AG20443 (cell line): Measurements from ENCODE around the gene C5orf34.
"Not testable (repeated sequence)": the region's sequence is repeated elsewhere in the genome, so short reads cannot be mapped to it uniquely, and the experiment has no call there.

Experiments used
- DNase-seq: peaks from one replicate; pipeline ENCODE4 v3.0.0; 2012; ENCODE audit warnings: low spot score, mixed read lengths

The C5orf34 gene

GRCh38 chr5:43515678-43516048 is 715 bp upstream of the C5orf34 start:
- no peak for DNase-seq

GRCh38 chr5:43514471-43514815 is 505 bp downstream of the C5orf34 start:
- DNase-seq: peak; percentile 73

- DNase-seq: no peak
Observed at GRCh38 chr5:43514025-43514424, 923 bp downstream of the C5orf34 start.

DNA sequence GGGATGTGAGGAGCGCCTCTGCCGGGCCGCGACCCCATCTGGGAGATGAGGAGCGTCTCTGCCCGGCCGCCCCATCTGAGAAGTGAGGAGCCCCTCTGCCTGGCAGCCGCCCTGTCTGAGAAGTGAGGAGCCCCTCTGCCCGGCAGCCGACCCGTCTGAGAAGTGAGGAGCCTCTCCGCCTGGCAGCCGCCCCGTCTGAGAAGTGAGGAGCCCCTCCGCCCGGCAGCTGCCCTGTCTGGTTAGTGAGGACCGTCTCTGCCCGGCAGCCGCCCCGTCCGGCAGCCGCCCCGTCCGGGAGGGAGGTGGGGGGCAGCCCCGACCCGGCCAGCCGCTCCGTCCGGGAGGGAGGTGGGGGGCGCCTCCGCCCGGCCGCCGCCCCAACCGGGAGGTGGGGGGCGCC is 3.9 kb downstream of the C5orf34 start:
- DNase-seq: not testable (repeated sequence)

GRCh38 chr5:43498581-43498980 is 16.4 kb downstream of the C5orf34 start:
- DNase-seq: no peak

DNA sequence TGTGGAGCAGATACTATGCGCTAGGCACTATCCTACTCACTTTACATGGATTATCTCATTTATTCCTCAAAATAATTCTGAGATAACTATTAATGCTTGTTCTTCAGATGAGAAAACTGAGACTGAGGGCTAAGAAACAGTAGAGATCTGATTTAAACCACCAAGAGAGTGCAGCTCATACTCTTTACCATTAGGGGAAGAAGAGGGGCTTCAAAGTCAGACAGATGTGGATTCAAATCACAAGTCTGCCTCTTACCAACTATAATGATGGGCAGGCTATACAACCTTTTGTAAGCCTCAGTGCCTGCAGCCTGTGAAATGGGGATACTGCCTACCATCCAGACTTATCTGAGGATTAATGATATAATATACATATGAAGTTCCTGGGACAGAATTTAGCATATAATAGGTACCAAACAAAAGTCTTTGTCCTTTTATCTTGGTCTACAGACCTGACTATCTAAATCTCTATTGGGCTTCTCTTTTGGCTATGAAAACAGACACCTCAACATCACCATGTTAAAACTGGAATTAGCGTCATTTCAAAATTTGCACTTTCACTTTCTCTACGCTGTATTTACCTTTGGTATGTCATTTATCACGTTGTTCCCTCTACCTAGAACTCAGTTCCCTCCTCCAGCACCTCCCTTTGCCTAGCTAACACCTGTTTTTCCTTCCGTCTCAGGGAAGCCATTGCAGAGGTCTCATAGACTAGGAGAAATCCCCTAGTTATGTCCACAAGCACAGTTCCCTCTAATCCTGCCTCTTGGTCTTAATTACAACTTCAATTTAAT is 17.4 kb downstream of the C5orf34 start:
- DNase-seq: no peak

GRCh38 chr5:43491326-43491725 is 23.6 kb downstream of the C5orf34 start:
- DNase-seq: no peak

DNA sequence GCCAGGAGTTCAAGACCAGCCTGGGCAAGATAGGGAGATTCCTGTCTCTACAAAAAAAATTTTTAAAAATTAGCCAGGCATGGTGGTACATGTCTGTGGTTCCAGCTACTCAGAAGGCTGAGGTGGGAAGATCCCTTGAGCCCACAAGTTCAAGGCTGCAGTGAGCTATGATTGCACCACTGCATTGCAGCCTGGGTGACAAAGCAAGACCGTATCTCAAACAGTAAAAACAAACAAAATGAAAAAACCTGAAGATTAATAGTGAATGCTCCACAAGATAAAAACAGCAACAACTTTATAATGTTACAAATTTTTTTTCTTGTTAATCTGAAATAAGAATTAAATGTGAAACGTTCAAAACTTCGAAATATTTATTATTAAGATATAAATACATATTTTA is 28.6 kb downstream of the C5orf34 start:
- DNase-seq: no peak

DNA sequence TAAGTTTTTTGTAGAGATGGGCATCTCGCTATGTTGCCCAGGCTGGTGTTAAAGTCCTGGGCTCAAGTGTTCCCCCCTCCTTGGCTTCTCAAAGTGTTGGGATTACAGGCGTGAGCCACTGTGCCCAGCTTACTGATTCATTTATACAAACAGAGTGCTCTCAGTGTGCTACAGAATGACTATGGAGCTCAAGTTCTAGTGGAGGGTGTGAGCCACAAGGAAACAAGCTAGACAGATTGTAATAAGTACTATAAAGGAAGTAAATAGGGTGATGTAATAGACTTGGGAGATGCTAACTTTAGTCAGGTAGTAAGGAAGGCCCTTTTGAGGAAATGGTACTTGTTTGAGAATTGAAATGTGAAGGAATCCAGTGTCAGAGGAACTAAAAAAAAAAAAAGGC is 29.5 kb downstream of the C5orf34 start:
- no peak for DNase-seq

DNA sequence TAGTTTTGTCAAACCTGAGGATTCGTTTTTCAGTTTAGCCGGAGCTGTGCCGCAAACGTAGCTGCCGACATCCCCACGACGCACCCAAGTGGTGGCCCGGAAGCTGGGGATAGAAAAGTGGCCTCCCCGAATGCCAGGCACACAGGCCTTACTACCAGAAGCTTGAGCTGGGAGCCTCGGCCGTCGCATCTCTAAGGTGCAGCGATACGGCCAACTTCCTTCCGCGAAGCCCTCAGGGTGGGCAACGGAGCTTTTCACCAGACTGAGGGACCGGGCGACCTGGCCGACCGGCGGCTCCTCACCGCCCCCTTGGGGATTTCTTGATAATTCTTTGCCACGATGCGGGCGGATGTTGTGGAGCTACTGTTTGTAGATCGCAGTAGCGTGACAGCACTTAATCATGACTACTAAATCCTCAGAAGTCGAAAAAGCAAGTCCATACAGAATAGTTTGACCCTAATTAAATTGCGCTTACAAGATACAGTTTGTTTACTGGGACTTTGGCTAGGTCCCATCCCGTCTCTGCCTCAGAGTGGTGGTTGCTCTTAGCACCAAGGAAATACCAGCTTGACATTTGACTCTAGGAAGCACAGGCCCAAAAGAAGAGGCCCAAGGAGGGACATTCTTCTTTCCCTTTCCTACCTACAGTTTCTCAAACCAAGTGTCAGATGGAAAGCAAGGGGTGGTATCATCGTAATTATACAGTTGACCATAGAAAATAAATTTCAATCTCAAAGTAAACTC is 30.7 kb downstream of the C5orf34 start:
- DNase-seq: peak; percentile 91

GRCh38 chr5:43483298-43484105 is 31.4 kb downstream of the C5orf34 start, which contains the start of gene TMEM267:
Gene TMEM267 (minus strand): TSS chr5:43483865. CDS start chr5:43453969, 29,896 bp downstream.
- DNase-seq: peak; percentile 94

- DNase-seq: peak; percentile 36
Observed at GRCh38 chr5:43482490-43483297, 32.3 kb downstream of the C5orf34 start.

DNA sequence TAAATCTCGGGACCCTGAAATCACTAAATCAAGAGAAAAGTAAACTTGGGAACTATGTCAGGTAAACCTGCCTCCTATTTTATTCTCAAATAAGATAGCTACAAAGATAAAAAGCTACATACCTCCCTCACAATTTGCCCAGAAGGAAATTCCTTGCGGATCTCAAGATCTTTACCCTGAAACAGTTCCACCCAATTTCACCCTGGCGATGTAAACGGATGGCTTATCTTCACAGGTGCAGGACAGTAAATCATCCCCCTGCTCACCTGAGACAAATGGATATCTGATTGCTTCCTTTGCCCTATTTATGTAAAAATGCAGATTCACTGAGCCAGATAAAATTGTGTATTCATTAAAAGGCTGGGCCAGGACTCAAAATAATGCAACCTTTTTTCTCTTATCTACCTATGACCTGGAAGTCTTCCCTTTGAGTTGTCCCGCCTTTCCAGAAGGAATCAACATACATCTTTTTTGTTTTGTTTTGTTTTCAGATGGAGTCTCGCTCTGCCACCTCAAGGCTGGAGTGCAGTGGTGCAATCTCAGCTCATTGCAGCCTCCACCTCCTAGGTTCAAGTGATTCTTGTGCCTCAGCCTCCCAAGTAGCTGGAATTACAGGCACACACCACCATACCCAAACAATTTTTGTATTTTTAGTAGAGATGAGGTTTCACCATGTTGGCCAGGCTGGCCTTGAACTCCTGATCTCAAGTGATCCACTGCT is 45.1 kb downstream of the C5orf34 start:
- no peak for DNase-seq

DNA sequence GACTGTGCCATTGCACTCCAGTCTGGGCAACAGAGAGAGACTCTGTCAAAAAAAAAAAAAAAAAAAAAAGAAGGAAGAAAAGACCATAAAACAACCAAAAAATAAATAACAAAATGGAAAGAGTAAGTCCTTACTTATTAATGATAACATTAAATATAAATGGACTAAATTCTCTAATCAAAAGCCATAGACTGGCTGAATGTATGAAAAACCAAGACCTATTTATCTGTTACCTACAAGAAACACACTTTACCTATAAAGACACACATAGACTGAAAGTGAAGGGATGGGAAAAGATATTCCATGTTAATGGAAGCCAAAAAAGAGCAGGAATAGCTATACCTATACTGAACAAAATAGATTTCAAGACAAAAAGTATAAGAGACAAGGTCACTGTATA is 47.8 kb downstream of the C5orf34 start:
- DNase-seq: no peak

- DNase-seq: not testable (repeated sequence)
Observed at GRCh38 chr5:43465455-43465854, 49.5 kb downstream of the C5orf34 start.

DNA sequence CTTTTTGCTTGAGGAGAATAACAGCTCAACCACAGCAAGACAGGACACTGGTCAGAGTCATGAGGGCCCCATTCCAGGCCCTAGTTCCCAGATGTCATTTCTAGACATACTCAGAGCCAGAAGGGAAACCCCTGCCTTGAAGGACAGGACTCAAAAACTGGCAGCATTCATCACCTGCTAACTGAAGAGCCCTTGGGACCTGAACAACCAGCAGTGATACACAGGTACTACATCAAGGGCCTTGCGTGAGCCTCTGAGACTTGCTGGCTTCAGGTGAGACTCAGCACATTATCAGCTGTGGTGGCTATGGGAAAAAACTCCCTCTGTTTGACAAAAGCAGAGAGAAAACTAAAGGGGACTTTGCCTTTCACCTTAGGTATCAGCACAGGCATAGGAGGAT is 53.9 kb downstream of the C5orf34 start:
- DNase-seq: no peak

- no peak for DNase-seq
Observed at GRCh38 chr5:43456556-43456955, 58.4 kb downstream of the C5orf34 start.

GRCh38 chr5:43441575-43441974 is 73.4 kb downstream of the C5orf34 start:
- not testable (repeated sequence) for DNase-seq

DNA sequence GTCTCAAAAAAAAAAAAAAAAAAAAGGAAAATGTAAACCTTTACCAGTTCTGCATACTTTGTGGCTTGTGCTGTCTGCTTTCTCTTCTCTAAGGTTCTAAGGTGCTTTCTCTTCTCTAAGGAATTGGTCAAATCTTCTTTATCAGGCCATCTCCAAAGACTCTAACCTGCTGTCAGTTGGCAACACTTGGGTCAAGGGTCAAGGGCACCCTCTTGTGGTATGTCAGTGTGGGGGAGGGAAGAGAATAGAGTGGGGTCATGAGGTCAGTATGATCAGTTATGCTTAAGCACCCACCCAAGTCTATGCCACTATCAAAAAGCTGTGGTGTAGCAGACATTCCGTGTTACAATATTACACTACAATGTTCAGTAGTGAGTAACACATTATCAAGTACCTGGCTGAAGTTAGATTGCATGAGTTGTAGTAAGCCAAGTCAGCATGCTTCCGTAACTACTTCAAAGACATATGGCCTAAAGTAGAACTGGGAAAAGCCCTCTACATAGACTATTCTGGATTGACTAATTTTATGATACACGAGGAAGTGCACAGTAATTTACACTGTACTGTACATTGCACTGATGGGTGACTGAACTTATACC is 77.8 kb downstream of the C5orf34 start:
- no peak for DNase-seq
